Measurements from ENCODE around the gene ATF7IP2. TPM values are rescaled to one million over a fixed set of nuclear protein-coding genes. Genes with fewer than 3 reads are reported as not detected.
A peak's percentile ranks its signal among the peaks of the same experiment; 100 is the strongest.

ATF7IP2 gene
- total and polyA plus RNA-seq, 9 of the 15 experiments (the other 6 are each of a cell fraction or from before 2014, with no cell fraction given) = 131 to 515 (median 196) TPM

DNA sequence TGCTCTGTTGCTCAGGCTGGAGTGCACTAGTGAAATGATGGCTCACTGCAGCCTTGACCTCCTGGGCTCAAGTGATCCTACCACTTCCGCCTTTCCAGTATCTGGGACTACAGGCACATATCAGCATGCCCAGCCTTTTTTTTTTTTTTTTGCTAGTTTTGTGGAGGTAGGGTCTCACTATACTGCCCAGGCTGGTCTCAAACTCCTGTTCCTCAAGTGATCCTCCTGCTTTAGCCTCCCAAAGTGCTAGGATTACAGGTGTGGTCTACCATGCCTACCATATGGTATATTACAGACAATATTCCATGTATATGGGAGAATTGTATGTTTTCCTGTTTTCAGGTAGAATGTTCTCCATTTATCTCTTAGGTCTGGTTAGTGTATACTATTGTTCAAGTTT, 12.3 kb upstream of the ATF7IP2 start:
- no peak for FAIRE-seq
- Histone ChIP-seq H3K36me3 (ENCODE audit: control insufficient read depth, insufficient read depth, low read length) (no peaks in the 10 kb centered on the region), H3K27me3 (ENCODE audit: control insufficient read depth in 2 of 2, insufficient read depth in 2 of 2, low read length in 2 of 2) (no peaks in the 10 kb centered on the region), H3K4me1 (replicated peaks in 1 of 2; ENCODE audit: control insufficient read depth in 2 of 2, insufficient read depth in 2 of 2, low read length in 2 of 2) (peaks cover 0 to 1% of the 10 kb centered on the region in 2 experiments; a peak in 1 of 5 replicates), H3K27ac (ENCODE audit: extremely low read depth, low read depth, low read length) (no peak overlapping the region), H3K79me2 (ENCODE audit: control insufficient read depth, insufficient read depth, low read length) (no peaks in the 10 kb centered on the region), H3K9ac (ENCODE audit: insufficient read depth in 1 of 2, low read depth in 2 of 2, low read length in 2 of 2) (no peak overlapping the region), H2AFZ (ENCODE audit: low read depth, low read length) (no peak overlapping the region), H3K9me1 (ENCODE audit: control insufficient read depth, insufficient read depth, low read length) (no peaks in the 10 kb centered on the region), H3K4me2 (ENCODE audit: insufficient read depth, low read length) (no peak overlapping the region), H3K4me3 (no peak overlapping the region), H3K9me3 (replicated peaks; ENCODE audit: control insufficient read depth, insufficient read depth, low read depth, low read length) (peaks cover 6% of the 10 kb centered on the region; the same call in 1 of the 2 replicates), H4K20me1 (replicated peaks; ENCODE audit: control insufficient read depth, insufficient read depth, low read length) (no peaks in the 10 kb centered on the region)
- intact Hi-C loops (cut with micrococcal nuclease) = no loop called here
- CTCF ChIA-PET (ENCODE audit: low intra/inter-chr PET ratio) = no interaction called here
- in situ Hi-C loops (cut with MboI) = no loop called here
- no TSS peak for BruUV-seq (replicated peaks)
- WGBS (ENCODE audit: insufficient coverage, low coverage, missing lambda C conversion rate) = 91% methylated on average over 1 of the region's 1 CpG
- no peak for DNase-seq (ENCODE audit: extremely low read depth in 1 of 4, low spot score in 3 of 4)
- POLR2A ChIA-PET = no interaction called here
- peak; percentile 51; the same call in 2 of the 3 replicates for ATAC-seq
- TF ChIP-seq BCOR (IDR thresholded peaks at IDR 0.05) = peak; percentile 43; the same call in 1 of the 2 replicates
- TF ChIP-seq CBFA2T3 (IDR thresholded peaks at IDR 0.05) = peak; percentile 28; the same call in 1 of the 2 replicates
- peak; percentile 94 for TF ChIP-seq ZNF121 (CRISPR knock-in tag; conservative IDR thresholded peaks at IDR 0.05)
- TF ChIP-seq RBM25 (IDR thresholded peaks at IDR 0.05; ENCODE audit: low read depth, low read length, severe bottlenecking) = peak; percentile 49
- no peak for TF ChIP-seq MYBL2 (IDR thresholded peaks at IDR 0.05; ENCODE audit: low read depth)
- TF ChIP-seq MYBL2 (CRISPR knock-in tag; IDR thresholded peaks at IDR 0.05; ENCODE audit: borderline replicate concordance) = no peak
- peak; percentile 23; the same call in 1 of the 2 replicates for TF ChIP-seq SPI1 (IDR thresholded peaks at IDR 0.05; ENCODE audit: borderline replicate concordance, low read depth, low read length)
- no peak for TF ChIP-seq SREBF2 (CRISPR knock-in tag; IDR thresholded peaks at IDR 0.05)
- TF ChIP-seq TRIM24 (IDR thresholded peaks at IDR 0.05) = 0 out of 4 replicates have a peak, but pooled peaks of 1 of the 2 experiments have one; percentile 21
- TF ChIP-seq ZNF384 (IDR thresholded peaks at IDR 0.05; ENCODE audit: low read depth, low read length) = 0 out of 2 replicates have a peak, but pooled peaks have one; percentile 30
